Fibroblast of lung (primary cell): ENCODE results near the gene TPI1. TPM values are rescaled to one million over a fixed set of nuclear protein-coding genes. Genes with fewer than 3 reads are reported as not detected.
A peak's percentile ranks its signal among the peaks of the same experiment; 100 is the strongest.

ENCODE experiments used
- DNase-seq, 2 donors: peaks; one replicate each; pipeline versions ENCODE4 v3.0.0 to v3.0.0-alpha.2; 2010; ENCODE audit warnings: low read depth in 2 of 2
- H2AFZ ChIP-seq: 2 replicates; pipeline ENCODE4 v1.5.1; 2012; ENCODE audit warnings: low read length, control low read depth, inconsistent platforms
- H3K27ac ChIP-seq: 2 replicates; pipeline ENCODE4 v1.5.1; 2011; ENCODE audit warnings: low read length, control low read depth; ENCODE audit not compliant: insufficient read depth
- H3K27me3 ChIP-seq: 2 replicates; pipeline ENCODE4 v1.5.1; 2011; ENCODE audit warnings: mild to moderate bottlenecking, low read length; ENCODE audit not compliant: control insufficient read depth, insufficient read depth
- H3K36me3 ChIP-seq: 2 replicates; pipeline ENCODE4 v1.5.1; 2011; ENCODE audit warnings: low read length; ENCODE audit not compliant: control insufficient read depth, insufficient read depth
- H3K4me1 ChIP-seq: 2 replicates; pipeline ENCODE4 v1.5.1; 2011; ENCODE audit warnings: low read length; ENCODE audit not compliant: control insufficient read depth, insufficient read depth; ENCODE audit errors: extremely low read depth
- H3K4me2 ChIP-seq: 2 replicates; pipeline ENCODE4 v1.5.1; 2011; ENCODE audit warnings: low read length, control low read depth; ENCODE audit not compliant: insufficient read depth; ENCODE audit errors: extremely low read depth
- H3K4me3 ChIP-seq, 4 experiments: fragments of 200-600 bp in 1 of 4; sonication (generic) in 1 of 4; replicated peaks in 1 of 4; 2 replicates each; pipeline ENCODE4 v1.5.1; 2011 to 2016; ENCODE audit warnings: low read length in 4 of 4, low read depth in 3 of 4, mild to moderate bottlenecking in 3 of 4, control low read depth in 2 of 4, inconsistent platforms in 1 of 4, mixed read lengths in 1 of 4; ENCODE audit not compliant: insufficient read depth in 1 of 4; ENCODE audit errors: control extremely low read depth in 1 of 4
- H3K79me2 ChIP-seq: 2 replicates; pipeline ENCODE4 v1.5.1; 2012; ENCODE audit warnings: mild to moderate bottlenecking, low read length, inconsistent platforms; ENCODE audit not compliant: control insufficient read depth, insufficient read depth
- H3K9ac ChIP-seq: 2 replicates; pipeline ENCODE4 v1.5.1; 2011; ENCODE audit warnings: mild to moderate bottlenecking, low read length, control low read depth; ENCODE audit not compliant: insufficient read depth
- H3K9me3 ChIP-seq: 2 replicates; pipeline ENCODE4 v1.5.1; 2012; ENCODE audit warnings: low read depth, low read length; ENCODE audit not compliant: control insufficient read depth, insufficient read depth
- H4K20me1 ChIP-seq: 2 replicates; pipeline ENCODE4 v1.5.1; 2011; ENCODE audit warnings: low read length; ENCODE audit not compliant: control insufficient read depth, insufficient read depth; ENCODE audit errors: extremely low read depth
- CTCF ChIP-seq, 2 donors: IDR thresholded peaks in 1 of 2; conservative IDR thresholded peaks in 1 of 2; 1 replicate in 1 of 2; 2 replicates in 1 of 2; pipeline ENCODE4 v1.5.1; 2011 to 2012; ENCODE audit warnings: low read length in 2 of 2, control low read depth in 1 of 2, inconsistent platforms in 1 of 2, low read depth in 1 of 2, mild to moderate bottlenecking in 1 of 2
- EZH2 ChIP-seq: IDR thresholded peaks from 2 replicates; pipeline ENCODE4 v1.5.1; 2012; ENCODE audit warnings: low read length, control low read depth, mild to moderate bottlenecking; ENCODE audit errors: missing control alignments
- polyA plus RNA-seq, 2 donors: library from polyadenylated mRNA; depleted of rRNA in 1 of 2; stranded (reverse) in 1 of 2; unstranded in 1 of 2; fragments of >200 nt; gene quantifications; 2 replicates each; pipeline ENCODE4 v1.2.1, GENCODE V29; 2011 to 2012; ENCODE audit warnings: missing spikeins in 1 of 2
- total RNA-seq: library from RNA; depleted of rRNA; stranded (reverse); fragments of >200 nt; gene quantifications from 2 replicates; pipeline ENCODE4 v1.2.1, GENCODE V29; 2014

TPI1 gene
- total and polyA plus RNA-seq, 2 donors (not counting 1 experiment from before 2014, with no cell fraction given) = 934 to 1,654 TPM

- Histone ChIP-seq H3K4me2 (peak overlapping the region; percentile 71), H3K9me3 (no peaks in the 10 kb centered on the region)
- no peak for DNase-seq
Observed at GRCh38 chr12:6866920-6867412, 365 bp upstream of the TPI1 start.

GRCh38 chr12:6868211-6869048 is 1.1 kb downstream of the TPI1 start:
- no peak for TF ChIP-seq EZH2
- peak in 1 of 2 donors; percentile 36 for TF ChIP-seq CTCF (conservative IDR thresholded peaks at IDR 0.05 in 1 of 2, IDR thresholded peaks at IDR 0.05 in 1 of 2; ENCODE audit: low read depth in 1 of 2, low read length in 2 of 2)
- Histone ChIP-seq H3K9me3 (no peaks in the 10 kb centered on the region), H4K20me1 (peaks cover 4% of the 10 kb centered on the region), H3K9ac (peak overlapping the region; percentile 93), H3K27ac (peak overlapping the region; percentile 84), H3K4me1 (peaks cover 29% of the 10 kb centered on the region), H3K79me2 (peaks cover 43% of the 10 kb centered on the region), H3K4me3 (peak overlapping the region; percentile 89 to 94 (median 92)), H3K27me3 (no peaks in the 10 kb centered on the region), H3K36me3 (peaks cover 25% of the 10 kb centered on the region), H3K4me2 (peak overlapping the region; percentile 96), H2AFZ (no peak overlapping the region)
- DNase-seq = no peak

More at GRCh38 chr12:6866920-6867412, 365 bp upstream of the TPI1 start:
- peaks cover 27% of the 10 kb centered on the region for H3K36me3 ChIP-seq
- peak overlapping the region; percentile 23 for H2AFZ ChIP-seq
- H3K27me3 ChIP-seq = no peaks in the 10 kb centered on the region
- H3K4me1 ChIP-seq = peaks cover 27% of the 10 kb centered on the region
- peak overlapping the region; percentile 57 for H3K9ac ChIP-seq
- peaks cover 4% of the 10 kb centered on the region for H4K20me1 ChIP-seq
- peak overlapping the region; percentile 27 to 89 (median 47) for H3K4me3 ChIP-seq
- peaks cover 37% of the 10 kb centered on the region for H3K79me2 ChIP-seq
- H3K27ac ChIP-seq = peak overlapping the region; percentile 43
- TF ChIP-seq EZH2 = no peak
- no peak for TF ChIP-seq CTCF (conservative IDR thresholded peaks at IDR 0.05 in 1 of 2, IDR thresholded peaks at IDR 0.05 in 1 of 2; ENCODE audit: low read depth in 1 of 2, low read length in 2 of 2)
